Smooth muscle cell (in vitro differentiated cells): ENCODE measurements around the gene SLC6A12. TPM values are rescaled to one million over a fixed set of nuclear protein-coding genes. Genes with fewer than 3 reads are reported as not detected.

ENCODE experiments used
- DNase-seq: peaks from one replicate; lab custom pipeline; 2025; ENCODE audit not compliant: unreplicated experiment; lab: John Stamatoyannopoulos, UW
- H2AFZ ChIP-seq: fragments of 200-600 bp; sonication (generic); 2 replicates; pipeline ENCODE4 v1.6.0; 2016; ENCODE audit warnings: antibody characterized with exemption, low read depth, mild to moderate bottlenecking
- H3F3A ChIP-seq: fragments of 200-600 bp; sonication (generic); 2 replicates; pipeline ENCODE4 v1.6.0; 2017; ENCODE audit warnings: antibody characterized with exemption, low read depth
- H3K27ac ChIP-seq: fragments of 200-600 bp; sonication (generic); 2 replicates; pipeline ENCODE4 v1.5.1; 2016; ENCODE audit warnings: low read depth, mild to moderate bottlenecking
- H3K27me3 ChIP-seq: fragments of 200-600 bp; sonication (generic); 2 replicates; pipeline ENCODE4 v1.6.1; 2016; ENCODE audit warnings: low read depth, mild to moderate bottlenecking
- H3K36me3 ChIP-seq: fragments of 200-600 bp; sonication (generic); 2 replicates; pipeline ENCODE4 v1.5.1; 2016; ENCODE audit warnings: low read depth
- H3K4me1 ChIP-seq: fragments of 200-600 bp; sonication (generic); 2 replicates; pipeline ENCODE4 v1.5.1; 2016; ENCODE audit warnings: low read depth
- H3K4me2 ChIP-seq: fragments of 200-600 bp; sonication (generic); 2 replicates; pipeline ENCODE4 v1.6.0; 2016; ENCODE audit warnings: mild to moderate bottlenecking
- H3K4me3 ChIP-seq: fragments of 200-600 bp; sonication (generic); 2 replicates; pipeline ENCODE4 v1.5.1; 2016; ENCODE audit warnings: mild to moderate bottlenecking
- H3K79me2 ChIP-seq: fragments of 200-600 bp; sonication (generic); 2 replicates; pipeline ENCODE4 v1.6.0; 2016; ENCODE audit warnings: low read depth, mild to moderate bottlenecking
- H3K9ac ChIP-seq: fragments of 200-600 bp; sonication (generic); 2 replicates; pipeline ENCODE4 v1.6.0; 2016; ENCODE audit warnings: low read depth
- H3K9me3 ChIP-seq: fragments of 200-600 bp; sonication (generic); replicated peaks from 2 replicates; pipeline ENCODE4 v1.5.1; 2016; ENCODE audit warnings: low read depth
- H4K20me1 ChIP-seq: fragments of 200-600 bp; sonication (generic); 2 replicates; pipeline ENCODE4 v1.6.0; 2016; ENCODE audit warnings: low read depth
- CTCF ChIP-seq: fragments of 200-600 bp; sonication (generic); IDR thresholded peaks from 2 replicates; pipeline ENCODE4 v1.5.1; 2017; ENCODE audit warnings: borderline replicate concordance, mild to moderate bottlenecking, antibody characterized with exemption; ENCODE audit not compliant: insufficient read depth, poor library complexity, severe bottlenecking
- WGBS: methylation state at CpG from one replicate; pipeline ENCODE4 v1.1.7; 2016; ENCODE audit warnings: low lambda C conversion rate; 5-methylcytosine and 5-hydroxymethylcytosine counted together
- polyA plus RNA-seq: library from polyadenylated mRNA; unstranded; fragments of >200 nt; fragmentation: Nextera tagmentation; extraction: Ambion mirVana; gene quantifications from 2 replicates; pipeline ENCODE4 v1.2.1, GENCODE V29; 2016
- total RNA-seq: library from RNA; depleted of rRNA; stranded (reverse); fragments of >200 nt; gene quantifications from 2 replicates; pipeline ENCODE4 v1.2.3, GENCODE V29; 2014

SLC6A12 gene
- total and polyA plus RNA-seq, 2 experiments from 2014 or later: 0.22 TPM; not detected in 1

DNA sequence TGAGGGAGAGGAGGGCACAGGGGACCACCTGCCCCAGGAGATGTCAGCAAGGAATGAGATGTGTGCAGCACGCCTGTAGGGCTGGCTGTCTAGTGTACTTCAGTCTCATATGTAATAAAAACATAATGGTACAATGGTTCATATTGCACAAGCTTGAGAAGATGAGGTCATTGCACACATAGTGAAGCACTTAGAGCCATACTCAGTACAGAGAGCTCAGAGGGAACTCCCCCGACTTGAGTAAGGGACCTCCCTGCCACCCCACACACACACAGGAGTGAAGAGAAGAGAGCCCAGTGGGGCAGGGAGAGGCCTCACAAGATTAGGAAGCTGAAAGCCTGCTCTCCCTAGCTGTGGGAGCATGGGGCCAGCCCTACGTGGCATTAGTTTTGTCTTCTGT lies 61.5 kb downstream of the SLC6A12 start:
- no peak for DNase-seq
- Histone ChIP-seq H3F3A (no peaks in the 10 kb centered on the region), H3K79me2 (no peaks in the 10 kb centered on the region), H3K36me3 (no peaks in the 10 kb centered on the region), H3K27me3 (no peaks in the 10 kb centered on the region), H4K20me1 (no peaks in the 10 kb centered on the region), H3K9me3 (no peaks in the 10 kb centered on the region), H3K4me1 (no peaks in the 10 kb centered on the region), H3K4me2 (no peak overlapping the region), H3K27ac (no peak overlapping the region), H3K9ac (no peak overlapping the region), H3K4me3 (no peak overlapping the region), H2AFZ (no peak overlapping the region)
- TF ChIP-seq CTCF: no peak
- WGBS: 56% methylated on average over 3 of the region's 3 CpGs

DNA sequence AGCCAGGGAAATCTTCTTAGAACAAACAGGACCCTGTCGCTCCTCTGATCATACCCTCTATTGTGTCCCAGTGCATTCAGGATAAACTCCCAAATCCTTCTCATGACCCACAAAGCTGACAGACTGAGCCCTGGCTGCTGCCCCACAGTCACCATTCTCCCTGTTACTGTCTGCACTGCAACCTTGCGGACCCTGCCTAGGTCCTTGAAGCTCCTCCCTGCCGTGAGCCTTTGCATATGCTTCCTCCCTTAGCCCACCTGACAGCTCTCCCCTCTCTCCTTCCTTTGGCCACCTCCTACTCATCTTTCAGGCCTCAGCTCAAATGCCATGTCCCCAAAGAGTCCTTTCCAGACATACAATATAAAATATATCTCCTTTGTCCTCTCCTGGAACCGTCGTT lies 62.4 kb downstream of the SLC6A12 start:
- H3F3A ChIP-seq: no peaks in the 10 kb centered on the region
- no peak for DNase-seq
- no peaks in the 10 kb centered on the region for H3K9me3 ChIP-seq
- no peak overlapping the region for H3K4me2 ChIP-seq
- H3K4me3 ChIP-seq: no peak overlapping the region
- H2AFZ ChIP-seq: no peak overlapping the region
- TF ChIP-seq CTCF: no peak
- H3K27me3 ChIP-seq: no peaks in the 10 kb centered on the region
- no peaks in the 10 kb centered on the region for H3K36me3 ChIP-seq
- no peaks in the 10 kb centered on the region for H4K20me1 ChIP-seq
- H3K9ac ChIP-seq: no peak overlapping the region
- no peaks in the 10 kb centered on the region for H3K4me1 ChIP-seq
- no peak overlapping the region for H3K27ac ChIP-seq
- no peaks in the 10 kb centered on the region for H3K79me2 ChIP-seq
- 82% methylated on average over 5 of the region's 5 CpGs for WGBS

- peaks cover 5% of the 10 kb centered on the region for H3K4me1 ChIP-seq
- no peak overlapping the region for H3K4me3 ChIP-seq
- H3K9ac ChIP-seq: no peak overlapping the region
- H3F3A ChIP-seq: no peaks in the 10 kb centered on the region
- H3K79me2 ChIP-seq: no peaks in the 10 kb centered on the region
- no peaks in the 10 kb centered on the region for H4K20me1 ChIP-seq
- no peak overlapping the region for H3K4me2 ChIP-seq
- 83% methylated on average over 18 of the region's 18 CpGs for WGBS
- no peaks in the 10 kb centered on the region for H3K36me3 ChIP-seq
- DNase-seq: no peak
- H3K27me3 ChIP-seq: no peaks in the 10 kb centered on the region
- TF ChIP-seq CTCF: no peak
- H3K9me3 ChIP-seq: no peaks in the 10 kb centered on the region
- H2AFZ ChIP-seq: no peak overlapping the region
- H3K27ac ChIP-seq: no peak overlapping the region
These were observed 65.1 kb downstream of the SLC6A12 start for GRCh38 chr12:148676-149416.

DNA sequence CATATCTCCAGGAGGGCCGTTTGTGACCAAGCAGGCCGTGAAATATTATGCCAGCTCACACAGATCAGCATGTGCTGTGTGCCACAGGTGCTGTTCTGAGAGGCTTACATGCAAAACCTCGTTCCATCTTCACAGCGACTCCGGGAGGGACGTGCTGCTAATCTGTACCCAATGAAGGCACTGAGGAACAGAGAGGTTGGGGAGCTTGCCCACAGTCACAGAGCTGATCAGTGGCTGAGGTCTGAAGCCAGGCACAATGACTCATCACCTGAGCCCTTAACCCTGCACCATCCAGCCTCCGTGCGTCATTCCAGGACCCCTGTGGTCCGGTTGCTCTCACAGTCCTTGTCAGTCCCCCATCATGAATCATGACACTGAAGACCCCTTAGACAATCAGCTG lies 66.7 kb downstream of the SLC6A12 start:
- H3K79me2 ChIP-seq: no peaks in the 10 kb centered on the region
- H3K36me3 ChIP-seq: no peaks in the 10 kb centered on the region
- H3K4me1 ChIP-seq: peaks cover 6% of the 10 kb centered on the region
- no peak overlapping the region for H3K4me3 ChIP-seq
- H3K9ac ChIP-seq: no peak overlapping the region
- H3K27ac ChIP-seq: no peak overlapping the region
- no peaks in the 10 kb centered on the region for H3K9me3 ChIP-seq
- H4K20me1 ChIP-seq: no peaks in the 10 kb centered on the region
- H3K27me3 ChIP-seq: no peaks in the 10 kb centered on the region
- TF ChIP-seq CTCF: no peak
- H3K4me2 ChIP-seq: no peak overlapping the region
- WGBS: 87% methylated on average over 9 of the region's 9 CpGs
- H3F3A ChIP-seq: no peaks in the 10 kb centered on the region
- DNase-seq: no peak
- no peak overlapping the region for H2AFZ ChIP-seq
